ENCODE measurements around the gene IDH3G. TPM values are rescaled to one million over a fixed set of nuclear protein-coding genes. Genes with fewer than 3 reads are reported as not detected.
"Not testable (repeated sequence)": the region's sequence is repeated elsewhere in the genome, so short reads cannot be mapped to it uniquely, and the experiment has no call there.

The IDH3G gene
- total and polyA plus RNA-seq, 9 donors: 41.3 to 58.5 (median 53.7) TPM

GRCh38 chrX:153750127-153750774, 43.9 kb downstream of the IDH3G start:
- no peaks in the 10 kb centered on the region for H3K4me1 ChIP-seq (ENCODE audit: insufficient read depth)
- H3K36me3 ChIP-seq: no peaks in the 10 kb centered on the region
- TF ChIP-seq EP300 (IDR thresholded peaks at IDR 0.05) (no peak), POLR2A (IDR thresholded peaks at IDR 0.05) (no peak), CTCF (IDR thresholded peaks at IDR 0.05) (no peak)
- intact Hi-C loops (cut with DNase I): no loop called here
- 69 to 73% (median 72%) methylated on average over 12 of the region's 12 CpGs for WGBS, 3 donors
- DNase-seq: no peak
- H3K4me3 ChIP-seq: no peak overlapping the region
- H3K27ac ChIP-seq: no peak overlapping the region
- no peaks in the 10 kb centered on the region for H3K9me3 ChIP-seq
- H3K27me3 ChIP-seq: no peaks in the 10 kb centered on the region

- H3K4me1 ChIP-seq (ENCODE audit: insufficient read depth); H3K27me3 ChIP-seq; H3K9me3 ChIP-seq; intact Hi-C loops (cut with DNase I); H3K27ac ChIP-seq; H3K4me3 ChIP-seq; H3K36me3 ChIP-seq: not testable (repeated sequence)
- WGBS, 3 donors: 53 to 63% (median 53%) methylated on average over 7 of the region's 7 CpGs
- DNase-seq: peak in 1 of 5 donors; percentile 41
Observed at GRCh38 chrX:153749017-153749416, 45.2 kb downstream of the IDH3G start.

GRCh38 chrX:153746991-153747390, 47.2 kb downstream of the IDH3G start:
- intact Hi-C loops (cut with DNase I); DNase-seq; H3K4me3 ChIP-seq; H3K4me1 ChIP-seq (ENCODE audit: insufficient read depth); H3K9me3 ChIP-seq; H3K27me3 ChIP-seq; H3K27ac ChIP-seq; H3K36me3 ChIP-seq: not testable (repeated sequence)
- WGBS, 3 donors: 58 to 72% (median 65%) methylated on average over 6 of the region's 6 CpGs

GRCh38 chrX:153746359-153746758, 47.8 kb downstream of the IDH3G start:
- intact Hi-C loops (cut with DNase I): no loop called here
- TF ChIP-seq CTCF (IDR thresholded peaks at IDR 0.05): no peak
- no peak for TF ChIP-seq POLR2A (IDR thresholded peaks at IDR 0.05)
- no peak for TF ChIP-seq EP300 (IDR thresholded peaks at IDR 0.05)
- no peaks in the 10 kb centered on the region for H3K27me3 ChIP-seq

GRCh38 chrX:153745067-153745433, 49.1 kb downstream of the IDH3G start:
- H3K4me3 ChIP-seq; H3K36me3 ChIP-seq; H3K4me1 ChIP-seq (ENCODE audit: insufficient read depth); H3K9me3 ChIP-seq; DNase-seq; H3K27me3 ChIP-seq; intact Hi-C loops (cut with DNase I); H3K27ac ChIP-seq: not testable (repeated sequence)
- WGBS, 3 donors: 41 to 64% (median 55%) methylated on average over 12 of the region's 12 CpGs

More at GRCh38 chrX:153746359-153746758, 47.8 kb downstream of the IDH3G start:
- no peak overlapping the region for H3K4me3 ChIP-seq
- H3K4me1 ChIP-seq (ENCODE audit: insufficient read depth): peaks cover 2% of the 10 kb centered on the region
- 68 to 84% (median 74%) methylated on average over 3 of the region's 3 CpGs for WGBS, 3 donors
- no peak overlapping the region for H3K27ac ChIP-seq
- no peaks in the 10 kb centered on the region for H3K36me3 ChIP-seq
- H3K9me3 ChIP-seq: no peaks in the 10 kb centered on the region
- no peak for DNase-seq

- Histone ChIP-seq H3K9me3 (no peaks in the 10 kb centered on the region), H3K27me3 (no peaks in the 10 kb centered on the region), H3K4me1 (ENCODE audit: insufficient read depth) (peaks cover 2% of the 10 kb centered on the region), H3K4me3 (no peak overlapping the region), H3K27ac (no peak overlapping the region), H3K36me3 (no peaks in the 10 kb centered on the region)
- 21 to 37% (median 30%) methylated on average over 31 to 38 of the region's 38 CpGs for WGBS, 3 donors
- TF ChIP-seq POLR2A (IDR thresholded peaks at IDR 0.05): no peak
- no peak for TF ChIP-seq CTCF (IDR thresholded peaks at IDR 0.05)
- no peak for TF ChIP-seq EP300 (IDR thresholded peaks at IDR 0.05)
- intact Hi-C loops (cut with DNase I): no loop called here
- peak in 1 of 5 donors; percentile 56 for DNase-seq
Observed at GRCh38 chrX:153744210-153745066, 49.7 kb downstream of the IDH3G start.

GRCh38 chrX:153743468-153744209, 50.5 kb downstream of the IDH3G start:
- H3K27ac ChIP-seq; intact Hi-C loops (cut with DNase I); H3K27me3 ChIP-seq; H3K36me3 ChIP-seq; H3K4me3 ChIP-seq; H3K9me3 ChIP-seq; H3K4me1 ChIP-seq (ENCODE audit: insufficient read depth): not testable (repeated sequence)
- WGBS, 3 donors: 28 to 46% (median 45%) methylated on average over 21 to 34 of the region's 35 CpGs
- peak; percentile 58 to 77 (median 64) for DNase-seq
